ENCODE results near the gene COL27A1.

Gene COL27A1

DNA sequence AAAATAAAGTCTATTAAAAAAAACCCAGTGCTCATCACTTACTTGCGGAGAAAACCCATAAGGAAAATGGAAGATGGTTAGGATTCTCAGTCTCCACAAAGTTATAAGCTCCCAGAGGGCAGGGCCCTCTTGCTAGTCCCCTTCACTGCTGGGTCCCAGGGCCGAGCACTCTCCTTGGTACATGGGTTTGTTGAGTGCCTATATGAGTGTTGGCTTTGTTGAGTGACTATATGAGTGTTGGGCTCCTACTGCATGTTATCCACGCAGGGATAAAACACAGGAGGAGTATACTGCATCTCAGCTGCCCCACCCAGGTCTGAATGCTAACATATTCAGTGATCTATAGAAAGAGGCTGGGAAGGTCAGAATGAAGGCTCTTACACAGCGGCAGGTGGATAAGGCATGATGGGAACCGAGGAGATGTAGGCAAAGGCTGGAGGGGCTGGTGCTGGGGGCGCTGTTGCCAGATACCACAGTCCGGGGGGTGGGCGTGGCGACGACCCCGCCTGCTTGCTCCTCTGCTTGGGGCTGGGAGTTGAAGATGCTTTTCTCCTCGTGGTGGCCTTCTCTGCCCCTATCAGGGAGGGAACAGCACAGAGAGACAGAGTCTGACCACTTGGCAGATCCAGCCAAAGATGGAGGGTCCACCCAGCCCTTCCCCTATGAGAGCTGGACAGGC lies 186.0 kb downstream of the COL27A1 start:
- TF ChIP-seq, protein P1, sequence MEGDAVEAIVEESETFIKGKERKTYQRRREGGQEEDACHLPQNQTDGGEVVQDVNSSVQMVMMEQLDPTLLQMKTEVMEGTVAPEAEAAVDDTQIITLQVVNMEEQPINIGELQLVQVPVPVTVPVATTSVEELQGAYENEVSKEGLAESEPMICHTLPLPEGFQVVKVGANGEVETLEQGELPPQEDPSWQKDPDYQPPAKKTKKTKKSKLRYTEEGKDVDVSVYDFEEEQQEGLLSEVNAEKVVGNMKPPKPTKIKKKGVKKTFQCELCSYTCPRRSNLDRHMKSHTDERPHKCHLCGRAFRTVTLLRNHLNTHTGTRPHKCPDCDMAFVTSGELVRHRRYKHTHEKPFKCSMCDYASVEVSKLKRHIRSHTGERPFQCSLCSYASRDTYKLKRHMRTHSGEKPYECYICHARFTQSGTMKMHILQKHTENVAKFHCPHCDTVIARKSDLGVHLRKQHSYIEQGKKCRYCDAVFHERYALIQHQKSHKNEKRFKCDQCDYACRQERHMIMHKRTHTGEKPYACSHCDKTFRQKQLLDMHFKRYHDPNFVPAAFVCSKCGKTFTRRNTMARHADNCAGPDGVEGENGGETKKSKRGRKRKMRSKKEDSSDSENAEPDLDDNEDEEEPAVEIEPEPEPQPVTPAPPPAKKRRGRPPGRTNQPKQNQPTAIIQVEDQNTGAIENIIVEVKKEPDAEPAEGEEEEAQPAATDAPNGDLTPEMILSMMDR (IDR thresholded peaks at IDR 0.05; ENCODE audit: insufficient read depth, low read depth, low read length, missing control alignments), result no peak
- no peak for DNase-seq (ENCODE audit: low read depth)
- no peak overlapping the region for H3K4me3 ChIP-seq (ENCODE audit: low read length)

DNA sequence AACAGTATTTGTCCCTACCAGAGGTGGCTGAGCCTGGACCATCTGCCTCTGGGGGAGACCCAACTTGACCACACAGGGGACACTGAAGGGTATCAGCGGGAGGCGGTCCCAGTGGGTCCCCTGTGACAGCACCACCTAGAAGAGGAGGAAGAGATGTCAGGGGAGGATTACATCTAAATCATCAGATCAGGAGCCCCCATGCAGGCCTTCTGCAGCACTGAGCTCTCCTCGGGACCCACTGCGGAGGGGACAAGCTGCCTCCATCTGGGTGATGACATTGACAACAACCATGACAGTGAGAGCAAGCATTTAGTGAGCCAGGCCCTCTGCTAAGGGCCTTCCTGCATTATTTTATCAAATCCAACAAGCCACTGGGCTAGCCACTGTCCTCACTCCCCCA lies 186.7 kb downstream of the COL27A1 start:
- DNase-seq (ENCODE audit: low read depth), result no peak
- TF ChIP-seq, protein P1 (IDR thresholded peaks at IDR 0.05; ENCODE audit: insufficient read depth, low read depth, low read length, missing control alignments), result no peak
- no peak overlapping the region for H3K4me3 ChIP-seq (ENCODE audit: low read length)

DNA sequence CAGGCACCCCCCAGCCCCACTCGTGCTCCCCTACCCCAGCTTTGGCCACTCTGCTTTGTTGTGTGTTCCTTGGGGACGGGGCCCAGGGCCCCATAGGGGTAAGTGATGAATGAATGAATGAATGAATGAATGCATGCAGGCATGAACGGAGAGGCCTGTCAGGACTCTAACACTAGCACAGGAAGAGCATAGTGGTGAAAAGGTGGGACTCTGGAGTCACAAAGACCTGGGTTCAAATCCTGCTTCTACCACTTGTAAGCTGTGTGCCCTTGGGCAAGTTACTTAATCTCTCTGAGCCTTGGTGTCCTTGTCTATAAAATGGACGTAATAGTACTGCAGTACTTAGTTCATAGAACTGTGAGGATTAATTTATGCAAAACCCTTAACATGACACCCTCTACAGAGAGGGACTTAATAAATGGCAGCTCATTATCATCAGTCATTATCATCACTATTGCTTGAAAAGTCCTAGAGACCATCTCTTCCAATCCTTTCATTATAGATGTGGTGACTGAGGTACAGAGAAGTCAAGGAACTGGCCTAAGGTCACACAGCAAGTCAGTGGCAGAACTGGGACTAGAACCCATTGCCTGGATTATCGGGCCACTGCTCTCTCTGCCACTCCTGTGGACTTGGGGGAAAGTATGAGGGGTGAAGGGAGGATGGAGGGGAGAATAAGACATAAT lies 187.6 kb downstream of the COL27A1 start:
- no peak for DNase-seq (ENCODE audit: low read depth)
- H3K4me3 ChIP-seq (ENCODE audit: low read length), result no peak overlapping the region
- TF ChIP-seq, protein P1 (IDR thresholded peaks at IDR 0.05; ENCODE audit: insufficient read depth, low read depth, low read length, missing control alignments), result no peak

DNA sequence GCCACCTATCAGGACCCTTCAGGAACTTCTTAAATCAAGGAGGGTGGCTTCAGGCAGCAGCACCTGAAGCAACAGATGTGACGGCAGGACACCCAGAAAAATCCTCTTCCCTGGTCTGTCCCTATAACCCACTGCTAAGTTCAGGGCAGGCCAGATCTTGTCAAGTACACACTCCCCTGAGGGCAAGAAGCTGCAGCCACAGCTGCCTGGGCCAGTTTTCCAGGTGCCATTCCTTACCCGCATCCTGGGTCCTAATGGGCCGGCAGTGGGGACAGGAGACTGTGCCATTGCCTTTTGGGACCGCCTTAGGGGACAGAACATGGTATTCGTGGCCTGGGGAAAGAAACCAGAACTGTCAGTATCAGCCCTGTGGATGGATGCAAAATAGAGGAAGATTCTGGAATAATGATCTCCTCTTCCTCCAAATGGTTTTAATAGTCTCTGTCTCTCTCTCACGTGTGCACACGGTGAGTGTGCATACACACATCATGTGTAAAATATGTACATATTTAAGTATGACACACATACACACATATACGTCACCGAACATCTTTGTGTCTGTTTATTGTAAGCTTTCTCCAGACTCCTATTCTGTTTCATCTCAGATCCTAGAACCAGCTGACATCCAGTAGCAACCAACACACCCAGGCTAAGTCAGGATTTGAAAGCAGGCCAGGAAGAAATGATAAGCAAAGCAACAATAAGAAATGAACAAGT lies 188.3 kb downstream of the COL27A1 start:
- DNase-seq (ENCODE audit: low read depth), result peak; percentile 77
- no peak overlapping the region for H3K4me3 ChIP-seq (ENCODE audit: low read length)
- TF ChIP-seq, protein P1 (IDR thresholded peaks at IDR 0.05; ENCODE audit: insufficient read depth, low read depth, low read length, missing control alignments), result no peak

DNA sequence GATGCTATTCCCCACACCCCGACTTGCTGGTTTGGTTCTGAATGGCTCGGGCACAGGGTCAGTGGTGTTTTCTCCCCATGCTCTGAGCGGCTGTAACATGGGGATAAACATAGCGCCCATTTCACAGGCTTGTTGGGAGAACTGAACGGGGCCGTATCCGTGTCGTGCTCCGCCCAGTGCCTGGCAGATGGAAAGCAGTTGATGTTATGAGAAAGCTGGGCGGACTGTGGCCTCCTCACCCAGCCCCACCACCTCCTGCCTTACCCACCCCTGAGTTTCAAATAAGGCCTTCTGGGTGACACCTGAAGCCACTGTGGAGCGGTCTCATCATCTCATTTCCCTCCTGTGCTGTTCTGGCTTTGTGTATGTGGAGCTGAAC lies 188.8 kb downstream of the COL27A1 start:
- TF ChIP-seq, protein P1 (IDR thresholded peaks at IDR 0.05; ENCODE audit: insufficient read depth, low read depth, low read length, missing control alignments), result no peak
- no peak overlapping the region for H3K4me3 ChIP-seq (ENCODE audit: low read length)
- no peak for DNase-seq (ENCODE audit: low read depth)

DNA sequence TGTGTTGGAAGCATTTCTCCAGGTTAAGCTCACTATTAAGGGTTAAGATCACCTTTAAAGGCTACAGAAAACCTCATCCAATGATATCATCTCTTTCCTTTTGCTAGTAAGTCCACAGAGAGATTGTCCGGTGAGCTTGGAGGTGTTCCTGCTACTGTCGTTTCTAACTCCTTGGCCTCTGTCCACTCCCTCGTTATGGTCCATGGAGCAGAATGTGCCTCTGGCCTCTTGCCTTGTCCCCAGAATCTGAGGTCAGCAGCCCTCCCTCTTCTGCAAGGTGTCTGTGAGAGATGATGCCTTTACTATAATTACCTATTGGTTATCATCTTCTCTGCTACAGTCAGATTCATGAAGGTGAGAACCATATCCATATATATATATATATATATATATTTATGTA lies 189.4 kb downstream of the COL27A1 start:
- TF ChIP-seq, protein P1 (IDR thresholded peaks at IDR 0.05; ENCODE audit: insufficient read depth, low read depth, low read length, missing control alignments), result no peak
- no peak for DNase-seq (ENCODE audit: low read depth)
- H3K4me3 ChIP-seq (ENCODE audit: low read length), result no peak overlapping the region

Data from epithelial cell of esophagus (primary cell).